ENCODE measurements around the gene CDC42BPB. TPM values are rescaled to one million over a fixed set of nuclear protein-coding genes. Genes with fewer than 3 reads are reported as not detected.

The CDC42BPB gene
- total RNA-seq, 3 donors from 2014 or later (not counting 1 experiment from before 2014, with no cell fraction given), result 0.86 to 2.3 (median 2.0) TPM

DNA sequence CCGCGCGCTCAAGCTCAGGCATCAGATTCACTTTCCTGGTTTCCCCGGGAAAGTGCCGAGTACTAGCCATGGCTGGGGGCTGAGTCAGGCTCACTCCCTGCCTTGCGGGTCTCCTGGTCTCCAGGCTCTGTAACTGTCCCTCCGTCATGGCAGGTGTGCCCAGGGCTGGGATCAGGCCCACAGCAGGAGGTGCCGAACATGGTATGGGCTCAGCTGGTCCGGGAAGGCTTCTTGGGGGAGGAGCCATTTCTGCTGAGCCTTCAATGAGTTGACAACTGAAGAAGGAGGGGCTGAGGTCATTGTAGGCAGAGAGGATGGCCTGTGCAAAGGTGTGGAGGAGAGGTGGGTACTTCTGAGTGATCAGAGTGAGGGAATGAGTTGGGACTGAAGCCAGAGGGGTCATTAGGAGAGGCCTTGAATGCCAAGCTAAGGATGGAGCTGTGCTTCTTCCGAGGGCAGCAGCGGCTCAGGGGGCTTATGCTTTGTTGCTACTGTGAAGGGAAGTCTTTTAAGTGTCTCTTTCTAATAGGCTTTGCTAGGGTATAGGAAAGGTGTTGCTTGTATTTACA, 37.9 kb upstream of the CDC42BPB start:
- Mint-ChIP-seq H3K9me3 (no peaks in the 10 kb centered on the region), H3K27ac (no peak overlapping the region), H3K4me1 (peaks cover 0 to 5% of the 10 kb centered on the region in 2 donors), H3K36me3 (no peaks in the 10 kb centered on the region), H3K4me3 (no peak overlapping the region), H3K27me3 (ENCODE audit: low read depth in 2 of 2) (peaks cover 0 to 4% of the 10 kb centered on the region in 2 donors)
- no peak overlapping the region for H3K4me3 ChIP-seq (ENCODE audit: low read length)
- no peaks in the 10 kb centered on the region for H3K36me3 ChIP-seq (ENCODE audit: control insufficient read depth, insufficient read depth, low read length)
- H3K4me1 ChIP-seq (ENCODE audit: control insufficient read depth, insufficient read depth, low read length), result peaks cover 19% of the 10 kb centered on the region
- ATAC-seq (no peak), DNase-seq (no peak)
- 94% methylated on average over 11 of the region's 11 CpGs for WGBS (ENCODE audit: insufficient coverage)
- H3K9me3 ChIP-seq (ENCODE audit: control insufficient read depth, insufficient read depth, low read length), result no peaks in the 10 kb centered on the region
- H3K27me3 ChIP-seq (ENCODE audit: control insufficient read depth, insufficient read depth, low read length), result peaks cover 6% of the 10 kb centered on the region
- intact Hi-C loops (cut with micrococcal nuclease), result loop anchor here (10.0 kb wide), 1 partner anchor 400 kb away; no protein-coding TSS in a partner anchor
- TF ChIP-seq, protein P1, sequence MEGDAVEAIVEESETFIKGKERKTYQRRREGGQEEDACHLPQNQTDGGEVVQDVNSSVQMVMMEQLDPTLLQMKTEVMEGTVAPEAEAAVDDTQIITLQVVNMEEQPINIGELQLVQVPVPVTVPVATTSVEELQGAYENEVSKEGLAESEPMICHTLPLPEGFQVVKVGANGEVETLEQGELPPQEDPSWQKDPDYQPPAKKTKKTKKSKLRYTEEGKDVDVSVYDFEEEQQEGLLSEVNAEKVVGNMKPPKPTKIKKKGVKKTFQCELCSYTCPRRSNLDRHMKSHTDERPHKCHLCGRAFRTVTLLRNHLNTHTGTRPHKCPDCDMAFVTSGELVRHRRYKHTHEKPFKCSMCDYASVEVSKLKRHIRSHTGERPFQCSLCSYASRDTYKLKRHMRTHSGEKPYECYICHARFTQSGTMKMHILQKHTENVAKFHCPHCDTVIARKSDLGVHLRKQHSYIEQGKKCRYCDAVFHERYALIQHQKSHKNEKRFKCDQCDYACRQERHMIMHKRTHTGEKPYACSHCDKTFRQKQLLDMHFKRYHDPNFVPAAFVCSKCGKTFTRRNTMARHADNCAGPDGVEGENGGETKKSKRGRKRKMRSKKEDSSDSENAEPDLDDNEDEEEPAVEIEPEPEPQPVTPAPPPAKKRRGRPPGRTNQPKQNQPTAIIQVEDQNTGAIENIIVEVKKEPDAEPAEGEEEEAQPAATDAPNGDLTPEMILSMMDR (IDR thresholded peaks at IDR 0.05), result no peak
- no peak overlapping the region for H3K27ac ChIP-seq (ENCODE audit: low read length)

DNA sequence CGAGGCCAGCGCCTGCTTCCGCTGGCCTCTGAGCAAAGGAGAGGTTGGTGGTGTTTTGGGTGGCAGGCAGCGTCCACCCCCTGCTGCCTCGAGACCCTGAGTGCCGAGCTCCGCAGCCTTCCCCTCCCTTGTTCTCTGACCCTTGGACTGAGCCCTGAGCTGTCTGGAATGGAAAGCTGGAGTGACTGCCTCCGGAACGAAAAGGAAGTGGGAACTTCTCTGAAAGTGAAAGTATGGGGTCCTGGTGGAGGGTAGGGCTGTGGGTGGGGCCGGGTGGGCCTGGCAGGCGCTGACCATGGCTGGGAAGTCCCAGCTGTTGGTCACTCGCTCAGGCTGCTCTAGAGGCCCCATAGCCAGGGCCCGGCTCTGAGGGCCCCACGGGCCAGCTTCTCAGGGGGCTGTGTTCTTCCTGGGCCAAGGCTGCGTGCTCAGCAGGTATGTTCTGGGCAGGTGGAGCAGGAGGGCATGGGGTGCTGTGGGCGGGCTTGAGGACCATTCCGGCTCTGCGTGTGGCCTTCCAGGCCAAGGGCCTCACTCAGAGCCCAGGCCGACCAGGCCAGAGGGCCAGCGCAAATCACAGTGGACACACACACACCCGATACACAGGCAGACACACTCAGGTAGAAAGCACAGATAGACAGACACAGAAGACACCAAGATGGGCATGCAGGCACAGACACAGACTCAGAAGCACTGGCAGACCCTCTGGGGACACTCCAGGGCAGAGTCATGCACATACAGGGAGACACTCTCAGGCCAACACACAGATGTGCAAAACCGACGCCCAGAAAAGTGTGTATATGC, 37.3 kb upstream of the CDC42BPB start, which contains the start of gene EXOC3L4:
TSS of gene EXOC3L4 (plus strand) at position 320 of the 804 bp plus-strand sequence. CDS start 5,495 bp downstream, outside the sequence.
- peaks cover 19% of the 10 kb centered on the region for H3K4me1 ChIP-seq (ENCODE audit: control insufficient read depth, insufficient read depth, low read length)
- no peak within 1 kb of the TSS for H3K4me3 ChIP-seq (ENCODE audit: low read length)
- H3K27ac ChIP-seq (ENCODE audit: low read length), result no peak within 1 kb of the TSS
- DNase-seq (no peak), ATAC-seq (no peak)
- H3K27me3 ChIP-seq (ENCODE audit: control insufficient read depth, insufficient read depth, low read length), result peaks cover 6% of the 10 kb centered on the region
- TF ChIP-seq, protein P1 (IDR thresholded peaks at IDR 0.05), result no peak
- Mint-ChIP-seq H3K4me1 (peaks cover 0 to 5% of the 10 kb centered on the region in 2 donors), H3K27ac (no peak within 1 kb of the TSS), H3K4me3 (no peak within 1 kb of the TSS), H3K27me3 (ENCODE audit: low read depth in 2 of 2) (peaks cover 0 to 4% of the 10 kb centered on the region in 2 donors), H3K9me3 (no peaks in the 10 kb centered on the region), H3K36me3 (no peaks in the 10 kb centered on the region)
- intact Hi-C loops (cut with micrococcal nuclease), result loop anchor here (5.0 to 10.0 kb wide), 2 partner anchors 317 to 400 kb away; partner anchors contain the start of gene TRAF3
- H3K36me3 ChIP-seq (ENCODE audit: control insufficient read depth, insufficient read depth, low read length), result no peaks in the 10 kb centered on the region
- WGBS (ENCODE audit: insufficient coverage), result 74% methylated on average over 23 of the region's 23 CpGs
- H3K9me3 ChIP-seq (ENCODE audit: control insufficient read depth, insufficient read depth, low read length), result no peaks in the 10 kb centered on the region

DNA sequence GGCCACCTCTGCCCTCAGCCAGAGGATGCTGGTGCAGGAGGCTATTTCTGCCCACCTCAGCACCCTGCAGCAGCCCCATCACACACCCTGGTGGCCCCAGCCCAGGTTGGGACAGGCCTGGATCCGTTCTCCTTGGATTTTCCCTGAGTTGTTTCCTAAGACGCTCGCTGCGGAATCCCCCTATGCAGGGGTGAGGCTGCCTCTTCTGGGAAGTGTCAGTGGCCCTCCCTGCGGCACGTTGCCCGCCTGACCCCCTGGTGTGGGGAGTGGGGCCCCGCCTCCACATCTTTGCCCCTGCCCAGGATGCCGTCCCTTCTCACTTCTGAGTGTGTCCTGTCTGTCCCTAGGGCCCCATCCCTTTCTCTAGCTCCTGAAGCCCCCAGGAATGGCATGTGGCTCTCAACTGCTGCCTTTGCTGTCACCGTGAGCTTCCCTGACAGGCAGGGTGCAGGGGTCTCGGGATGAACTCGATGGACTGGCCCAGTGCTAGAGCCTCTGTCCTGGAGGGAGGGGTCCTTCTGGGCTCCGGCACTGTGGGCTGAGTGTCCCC, 36.6 kb upstream of the CDC42BPB start:
- H3K27ac Mint-ChIP-seq, result no peak overlapping the region

More for the DNA sequence above, 36.6 kb upstream of the CDC42BPB start:
- H3K36me3 Mint-ChIP-seq, result no peaks in the 10 kb centered on the region
- 89% methylated on average over 13 of the region's 13 CpGs for WGBS (ENCODE audit: insufficient coverage)
- H3K4me1 Mint-ChIP-seq, result peaks cover 0 to 5% of the 10 kb centered on the region in 2 donors
- H3K4me3 Mint-ChIP-seq, result no peak overlapping the region
- intact Hi-C loops (cut with micrococcal nuclease), result loop anchor here (5.0 to 10.0 kb wide), 2 partner anchors 317 to 399 kb away; partner anchors contain the start of gene TRAF3
- H3K27me3 Mint-ChIP-seq (ENCODE audit: low read depth in 2 of 2), result peaks cover 0 to 4% of the 10 kb centered on the region in 2 donors
- no peak overlapping the region for H3K4me3 ChIP-seq (ENCODE audit: low read length)
- peaks cover 19% of the 10 kb centered on the region for H3K4me1 ChIP-seq (ENCODE audit: control insufficient read depth, insufficient read depth, low read length)
- H3K27ac ChIP-seq (ENCODE audit: low read length), result no peak overlapping the region
- no peaks in the 10 kb centered on the region for H3K9me3 ChIP-seq (ENCODE audit: control insufficient read depth, insufficient read depth, low read length)
- no peaks in the 10 kb centered on the region for H3K36me3 ChIP-seq (ENCODE audit: control insufficient read depth, insufficient read depth, low read length)
- DNase-seq, result no peak
- no peaks in the 10 kb centered on the region for H3K9me3 Mint-ChIP-seq
- ATAC-seq, result no peak
- TF ChIP-seq, protein P1 (IDR thresholded peaks at IDR 0.05), result no peak
- H3K27me3 ChIP-seq (ENCODE audit: control insufficient read depth, insufficient read depth, low read length), result peaks cover 6% of the 10 kb centered on the region
